NT2/D1 (cell line): ENCODE results near the gene ZFAND2B.

Experiments
- SUZ12 ChIP-seq: IDR thresholded peaks from 2 replicates; pipeline ENCODE4 v1.6.1; 2011; ENCODE audit not compliant: insufficient read length, insufficient read depth; ENCODE audit errors: extremely low read depth
- YY1 ChIP-seq: IDR thresholded peaks from 2 replicates; pipeline ENCODE4 v1.6.1; 2011; ENCODE audit not compliant: insufficient read length, insufficient read depth
- ZNF274 ChIP-seq: IDR thresholded peaks from 2 replicates; pipeline ENCODE4 v1.6.1; 2011; ENCODE audit warnings: mild to moderate bottlenecking, low read depth, low read length

DNA sequence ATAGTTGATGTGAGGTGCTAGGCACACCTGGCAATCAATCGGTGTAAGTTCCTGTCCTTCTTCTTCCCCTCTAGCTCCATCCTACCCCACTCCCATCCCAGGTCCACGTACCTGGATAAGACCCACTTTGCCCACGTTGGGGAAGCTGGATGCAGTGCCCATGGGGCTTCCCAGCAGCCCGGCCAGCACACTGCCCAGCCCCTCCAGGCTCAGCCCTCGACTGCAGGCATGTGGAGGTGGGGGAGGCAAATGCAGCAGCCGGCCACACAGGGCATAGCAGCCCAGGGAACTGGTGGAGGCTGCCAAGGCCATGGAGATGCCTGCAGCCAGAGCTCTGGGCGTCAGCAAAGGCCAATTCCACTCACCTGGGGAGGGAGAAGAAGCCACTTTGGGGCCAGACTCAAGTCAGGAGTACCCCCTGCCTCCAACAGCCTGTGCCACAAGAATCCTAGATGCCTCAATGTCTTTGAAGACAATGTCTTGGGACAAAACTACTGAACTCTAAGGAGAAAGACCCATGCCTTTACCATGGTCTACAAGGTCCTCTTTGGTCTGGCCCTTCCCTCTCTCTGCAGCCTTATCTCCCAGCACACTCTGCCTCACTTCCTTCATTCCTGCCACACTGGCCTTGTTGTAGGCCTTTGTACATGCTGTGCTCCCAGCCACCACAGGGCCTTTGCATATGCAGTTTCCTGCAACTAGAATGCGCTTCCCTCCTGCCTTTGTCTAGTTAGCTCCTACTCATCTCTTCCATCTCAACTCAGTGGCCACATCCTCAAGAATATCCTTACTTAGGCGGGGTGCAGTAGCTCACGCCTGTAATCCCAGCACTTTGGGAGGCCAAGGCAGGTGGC lies 41.3 kb upstream of the ZFAND2B start:
- no peak for TF ChIP-seq ZNF274
- TF ChIP-seq YY1 = no peak
- TF ChIP-seq SUZ12 = no peak
